Progenitor cell of endocrine pancreas (in vitro differentiated cells): ENCODE results near the gene SDK2. TPM values are rescaled to one million over a fixed set of nuclear protein-coding genes. Genes with fewer than 3 reads are reported as not detected.

Experiments used
- DNase-seq: peaks from one replicate; pipeline ENCODE4 v3.0.0; 2021; ENCODE audit warnings: low spot score; ENCODE audit not compliant: unreplicated experiment
- H3K27ac Mint-ChIP-seq: 2 replicates; pipeline ENCODE4 v1.8.0; 2021; ENCODE audit warnings: mild to moderate bottlenecking, moderate library complexity, mixed read lengths
- H3K27me3 Mint-ChIP-seq: 2 replicates; pipeline ENCODE4 v1.8.0; 2021; ENCODE audit warnings: mixed read lengths
- H3K36me3 Mint-ChIP-seq: 2 replicates; pipeline ENCODE4 v1.8.0; 2022; ENCODE audit warnings: mixed read lengths; ENCODE audit not compliant: insufficient read depth
- H3K4me1 Mint-ChIP-seq: 2 replicates; pipeline ENCODE4 v1.8.0; 2021; ENCODE audit warnings: low read depth, mixed read lengths
- H3K4me3 Mint-ChIP-seq: 2 replicates; pipeline ENCODE4 v1.8.0; 2021; ENCODE audit warnings: low read depth, mild to moderate bottlenecking, moderate library complexity, mixed read lengths
- H3K9me3 Mint-ChIP-seq: 2 replicates; pipeline ENCODE4 v1.8.0; 2021; ENCODE audit warnings: low read depth, mixed read lengths
- total RNA-seq: library from RNA; stranded (reverse); gene quantifications from 2 replicates; pipeline ENCODE4 v1.2.1, GENCODE V29; 2021
- TF ChIP-seq, protein P1 (sequence below): fragments of 200-600 bp; sonication (generic); IDR thresholded peaks from one replicate; pipeline ENCODE4 v1.5.0; 2021; ENCODE audit warnings: antibody characterized with exemption, mild to moderate bottlenecking; ENCODE audit not compliant: unreplicated experiment

Gene SDK2
- total RNA-seq, 1 donor from 2014 or later: 6.7 TPM

DNA sequence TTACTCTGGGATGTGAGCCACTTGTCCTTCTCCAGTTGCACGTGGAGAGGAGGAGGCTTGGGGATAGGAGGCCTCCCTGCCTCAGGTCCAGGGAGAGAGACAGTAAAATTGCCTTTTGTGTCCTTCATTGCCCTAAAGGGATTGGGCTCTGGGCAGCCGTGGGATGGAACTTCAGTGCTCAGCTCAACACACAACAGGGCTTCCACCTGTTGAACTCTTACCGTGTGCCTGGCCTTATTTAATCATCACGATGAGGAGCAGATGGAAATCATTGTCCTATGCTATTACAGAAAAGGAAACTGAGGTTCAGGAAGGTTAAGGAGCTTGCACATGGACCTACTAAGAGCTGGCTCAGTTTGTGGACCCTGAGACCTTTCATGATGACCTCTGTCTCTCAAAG lies 240.0 kb downstream of the SDK2 start:
- no peak overlapping the region for H3K27ac Mint-ChIP-seq
- no peaks in the 10 kb centered on the region for H3K9me3 Mint-ChIP-seq
- H3K4me1 Mint-ChIP-seq: no peaks in the 10 kb centered on the region
- no peak overlapping the region for H3K4me3 Mint-ChIP-seq
- no peaks in the 10 kb centered on the region for H3K36me3 Mint-ChIP-seq
- no peak for DNase-seq
- H3K27me3 Mint-ChIP-seq: no peaks in the 10 kb centered on the region
- TF ChIP-seq, protein P1, sequence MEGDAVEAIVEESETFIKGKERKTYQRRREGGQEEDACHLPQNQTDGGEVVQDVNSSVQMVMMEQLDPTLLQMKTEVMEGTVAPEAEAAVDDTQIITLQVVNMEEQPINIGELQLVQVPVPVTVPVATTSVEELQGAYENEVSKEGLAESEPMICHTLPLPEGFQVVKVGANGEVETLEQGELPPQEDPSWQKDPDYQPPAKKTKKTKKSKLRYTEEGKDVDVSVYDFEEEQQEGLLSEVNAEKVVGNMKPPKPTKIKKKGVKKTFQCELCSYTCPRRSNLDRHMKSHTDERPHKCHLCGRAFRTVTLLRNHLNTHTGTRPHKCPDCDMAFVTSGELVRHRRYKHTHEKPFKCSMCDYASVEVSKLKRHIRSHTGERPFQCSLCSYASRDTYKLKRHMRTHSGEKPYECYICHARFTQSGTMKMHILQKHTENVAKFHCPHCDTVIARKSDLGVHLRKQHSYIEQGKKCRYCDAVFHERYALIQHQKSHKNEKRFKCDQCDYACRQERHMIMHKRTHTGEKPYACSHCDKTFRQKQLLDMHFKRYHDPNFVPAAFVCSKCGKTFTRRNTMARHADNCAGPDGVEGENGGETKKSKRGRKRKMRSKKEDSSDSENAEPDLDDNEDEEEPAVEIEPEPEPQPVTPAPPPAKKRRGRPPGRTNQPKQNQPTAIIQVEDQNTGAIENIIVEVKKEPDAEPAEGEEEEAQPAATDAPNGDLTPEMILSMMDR: no peak

DNA sequence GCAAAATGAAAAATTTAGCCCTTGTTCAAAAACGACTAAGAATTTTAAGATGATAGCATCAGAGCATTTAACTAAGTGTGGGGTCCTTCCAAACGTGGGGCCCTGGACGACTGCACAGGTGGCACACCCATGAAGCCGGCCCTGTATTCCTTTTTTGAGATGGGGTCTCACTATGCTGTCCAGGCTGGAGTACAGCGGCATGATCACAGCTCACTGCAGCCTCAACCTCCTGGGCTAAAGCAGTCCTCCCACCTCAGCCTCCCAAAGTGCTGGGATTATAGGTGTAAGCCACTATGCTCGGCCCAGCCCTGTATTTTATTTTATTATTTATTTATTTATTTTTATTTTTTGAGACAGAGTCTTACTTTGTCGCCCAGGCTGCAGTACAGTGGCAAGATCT lies 241.8 kb downstream of the SDK2 start:
- Mint-ChIP-seq H3K4me3 (no peak overlapping the region), H3K4me1 (no peaks in the 10 kb centered on the region), H3K36me3 (no peaks in the 10 kb centered on the region), H3K27ac (no peak overlapping the region), H3K27me3 (no peaks in the 10 kb centered on the region), H3K9me3 (no peaks in the 10 kb centered on the region)
- no peak for DNase-seq
- TF ChIP-seq, protein P1: no peak

DNA sequence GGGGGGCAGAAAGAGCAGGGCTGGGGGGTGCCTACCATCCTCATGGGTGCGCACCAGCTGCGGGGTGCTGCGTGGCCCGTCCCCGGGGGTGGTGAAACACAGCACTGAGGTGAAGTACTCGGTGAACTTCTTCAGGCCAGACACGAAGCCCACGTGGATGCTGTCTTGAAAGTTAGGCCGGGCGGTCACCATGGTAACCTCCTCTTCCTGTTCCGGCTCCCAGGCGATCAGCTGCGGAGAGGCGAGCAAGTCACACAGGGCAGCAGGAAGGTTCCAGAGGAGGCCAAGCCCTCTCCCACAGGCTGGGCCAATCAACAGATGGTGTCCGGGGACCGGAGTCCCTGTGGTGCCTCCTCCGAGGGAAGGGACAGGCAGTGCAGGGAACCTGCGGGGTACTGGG lies 242.3 kb downstream of the SDK2 start:
- TF ChIP-seq, protein P1: no peak
- no peaks in the 10 kb centered on the region for H3K27me3 Mint-ChIP-seq
- no peaks in the 10 kb centered on the region for H3K36me3 Mint-ChIP-seq
- H3K9me3 Mint-ChIP-seq: no peaks in the 10 kb centered on the region
- H3K27ac Mint-ChIP-seq: no peak overlapping the region
- H3K4me1 Mint-ChIP-seq: peaks cover 3% of the 10 kb centered on the region
- H3K4me3 Mint-ChIP-seq: no peak overlapping the region
- no peak for DNase-seq

DNA sequence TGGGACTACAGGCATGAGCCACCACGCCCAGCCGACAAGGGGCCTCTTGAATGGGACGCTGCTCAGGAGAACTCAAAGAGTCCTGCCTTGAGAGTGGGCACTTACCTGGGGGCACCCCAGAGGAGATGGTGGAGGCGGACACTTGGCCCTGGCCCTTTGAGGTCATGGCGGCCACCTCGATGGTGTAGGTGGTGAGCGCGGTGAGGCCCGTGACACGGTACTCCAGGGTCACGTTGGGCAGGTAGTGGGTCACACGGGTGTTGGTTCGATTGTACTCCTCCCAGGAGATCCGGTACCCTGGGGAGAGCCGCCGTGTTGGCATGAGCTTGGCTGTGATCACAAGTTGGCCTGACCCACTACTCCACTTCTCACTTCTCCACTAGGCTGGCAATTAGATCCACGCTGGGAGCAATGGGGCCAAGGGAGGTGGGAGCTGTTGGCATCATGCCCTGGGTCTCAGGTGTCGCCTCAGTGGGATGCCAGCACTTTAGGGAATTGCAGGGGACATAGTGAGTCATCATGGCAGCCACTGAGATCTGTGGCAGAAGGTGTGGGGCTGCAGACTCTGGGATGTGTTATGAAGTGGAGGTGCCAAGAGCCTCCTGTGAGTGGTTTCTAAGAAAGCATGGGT lies 243.2 kb downstream of the SDK2 start:
- Mint-ChIP-seq H3K27me3 (no peaks in the 10 kb centered on the region), H3K9me3 (no peaks in the 10 kb centered on the region), H3K4me3 (no peak overlapping the region), H3K36me3 (no peaks in the 10 kb centered on the region), H3K27ac (no peak overlapping the region), H3K4me1 (peaks cover 6% of the 10 kb centered on the region)
- no peak for DNase-seq
- TF ChIP-seq, protein P1: no peak

DNA sequence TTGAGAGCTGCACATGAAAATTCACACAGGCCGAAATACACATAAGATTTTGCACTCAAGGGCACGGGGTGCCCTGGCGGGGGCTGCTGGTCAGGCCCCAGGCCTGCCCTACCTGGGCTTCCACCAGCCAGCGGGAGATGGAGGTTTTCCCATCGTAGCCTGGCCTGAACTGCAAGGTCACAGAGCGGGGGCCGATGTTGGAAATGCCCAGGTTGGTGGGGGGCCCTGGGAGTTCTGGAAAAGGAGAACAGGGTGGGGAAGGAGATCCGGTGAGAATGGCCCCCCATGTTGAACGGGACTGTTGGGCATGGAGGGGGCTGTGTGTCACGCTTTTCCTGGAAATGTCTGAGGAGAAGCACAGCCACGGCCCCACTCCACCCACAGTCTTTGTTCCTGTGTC lies 245.2 kb downstream of the SDK2 start:
- Mint-ChIP-seq H3K4me1 (peaks cover 6% of the 10 kb centered on the region), H3K27me3 (no peaks in the 10 kb centered on the region)

More for the DNA sequence above, 245.2 kb downstream of the SDK2 start:
- Mint-ChIP-seq H3K36me3 (no peaks in the 10 kb centered on the region), H3K9me3 (no peaks in the 10 kb centered on the region), H3K27ac (no peak overlapping the region), H3K4me3 (no peak overlapping the region)
- TF ChIP-seq, protein P1: no peak
- DNase-seq: no peak
